HCT116 (cell line): ENCODE data around the gene RALGPS1. TPM values are rescaled to one million over a fixed set of nuclear protein-coding genes. Genes with fewer than 3 reads are reported as not detected.

Experiments used
- ATAC-seq: fragments of 200-7000 bp; cut with Tn5 transposase; 2 replicates; pipeline ENCODE4 v1.9.1; 2020; ENCODE audit warnings: mild to moderate bottlenecking, moderate library complexity
- BruUV-seq: library from RNA; stranded (reverse); fragments of 400-500 nt; replicated peaks from 2 replicates; lab custom pipeline; 2021; lab: Mats Ljungman, UMichigan
- CTCF ChIA-PET: fragments of 300-600 bp; sonication (Branson Sonifier 250); formaldehyde crosslinking; loops from one replicate; lab custom pipeline; 2021; ENCODE audit warnings: antibody characterized with exemption; lab: Charles Lee
- POLR2A ChIA-PET: fragments of 300-600, 350-600 bp; sonication (Branson Sonifier 250); formaldehyde crosslinking; loops from one replicate; lab custom pipeline; 2021; ENCODE audit warnings: antibody characterized with exemption; lab: Charles Lee
- RAD21 ChIA-PET, 2 experiments: fragments of 300-600 bp; sonication (Branson Sonifier 250); formaldehyde crosslinking; loops; one replicate each; lab custom pipeline; 2023; ENCODE audit warnings: low total read pairs in 2 of 2; ENCODE audit not compliant: uncharacterized antibody in 2 of 2, unreplicated experiment in 2 of 2, low non-redundant PET in 1 of 2; lab: Charles Lee
- DNase-seq: peaks from one replicate; pipeline ENCODE4 v3.0.0-alpha.2; 2010; ENCODE audit warnings: low read depth, low spot score
- H2AFZ ChIP-seq: fragments of 200-600 bp; shearing (Covaris generic), sonication (generic); 2 replicates; pipeline ENCODE4 v1.6.1; 2017; ENCODE audit warnings: low read depth, mixed run types, mixed read lengths, antibody characterized with exemption, low read length; ENCODE audit not compliant: poor library complexity, severe bottlenecking
- H3K27ac ChIP-seq: 2 replicates; pipeline ENCODE4 v1.5.1; 2012; ENCODE audit warnings: low read depth, low read length
- H3K27me3 ChIP-seq: fragments of 200-600 bp; sonication (generic); 2 replicates; pipeline ENCODE4 v1.6.1; 2016; ENCODE audit warnings: mixed run types, low read length, mixed read lengths; ENCODE audit not compliant: insufficient read depth
- H3K36me3 ChIP-seq, 2 experiments: fragments of 200-500 bp in 1 of 2; fragments of 200-600 bp in 1 of 2; sonication (Bioruptor generic) in 1 of 2; sonication (generic) in 1 of 2; 2 replicates each; pipeline versions ENCODE4 v1.5.1 to v1.6.1; 2014 to 2016; ENCODE audit warnings: low read length in 2 of 2, inconsistent platforms in 1 of 2, mixed read lengths in 1 of 2, mixed run types in 1 of 2; ENCODE audit not compliant: insufficient read depth in 2 of 2, control insufficient read depth in 1 of 2
- H3K4me1 ChIP-seq, 2 experiments: fragments of 200-600 bp in 1 of 2; sonication (generic) in 1 of 2; 2 replicates each; pipeline versions ENCODE4 v1.5.1 to v1.6.1; 2012 to 2017; ENCODE audit warnings: low read length in 2 of 2, inconsistent platforms in 1 of 2, mild to moderate bottlenecking in 1 of 2, mixed read lengths in 1 of 2, mixed run types in 1 of 2, moderate library complexity in 1 of 2; ENCODE audit not compliant: insufficient read depth in 2 of 2, control insufficient read depth in 1 of 2
- H3K4me2 ChIP-seq: fragments of 200-600 bp; sonication (generic); 2 replicates; pipeline ENCODE4 v1.6.1; 2017; ENCODE audit warnings: mixed run types, low read length, mixed read lengths
- H3K4me3 ChIP-seq, 2 experiments: fragments of 200-600 bp in 1 of 2; sonication (generic) in 1 of 2; replicated peaks in 1 of 2; 2 replicates each; pipeline ENCODE4 v1.5.1; 2011 to 2016; ENCODE audit warnings: low read length in 2 of 2, control low read depth in 1 of 2, low read depth in 1 of 2, mild to moderate bottlenecking in 1 of 2, mixed read lengths in 1 of 2, mixed run types in 1 of 2
- H3K79me2 ChIP-seq: fragments of 200-600 bp; sonication (generic); 2 replicates; pipeline ENCODE4 v1.6.1; 2017; ENCODE audit warnings: mild to moderate bottlenecking, mixed run types, low read length, moderate library complexity, mixed read lengths; ENCODE audit not compliant: insufficient read depth
- H3K9ac ChIP-seq: fragments of 200-600 bp; sonication (generic); 2 replicates; pipeline ENCODE4 v1.6.1; 2016; ENCODE audit warnings: low read length, mixed read lengths
- H3K9me2 ChIP-seq: fragments of 200-600 bp; sonication (generic), shearing (Covaris generic); 2 replicates; pipeline ENCODE4 v1.6.1; 2017; ENCODE audit warnings: mixed run types, mild to moderate bottlenecking, moderate library complexity; ENCODE audit not compliant: insufficient read depth
- H3K9me3 ChIP-seq, 2 experiments: fragments of 200-500 bp in 1 of 2; fragments of 200-600 bp in 1 of 2; sonication (Bioruptor generic) in 1 of 2; sonication (generic) in 1 of 2; 2 replicates each; pipeline ENCODE4 v1.6.1; 2014 to 2017; ENCODE audit warnings: low read length in 2 of 2, mixed read lengths in 2 of 2, inconsistent platforms in 1 of 2, low read depth in 1 of 2, mild to moderate bottlenecking in 1 of 2, mixed run types in 1 of 2, moderate library complexity in 1 of 2; ENCODE audit not compliant: control insufficient read depth in 1 of 2, insufficient read depth in 1 of 2
- H4K20me1 ChIP-seq: fragments of 200-600 bp; sonication (generic), shearing (Covaris generic); 2 replicates; pipeline ENCODE4 v1.6.1; 2017; ENCODE audit warnings: mixed run types, mild to moderate bottlenecking, moderate library complexity; ENCODE audit not compliant: insufficient read depth
- ATF3 ChIP-seq: IDR thresholded peaks from 2 replicates; pipeline ENCODE4 v1.6.1; 2012
- CBX3 ChIP-seq: IDR thresholded peaks from 2 replicates; pipeline ENCODE4 v1.6.1; 2012; ENCODE audit warnings: low read depth
- CEBPB ChIP-seq: IDR thresholded peaks from 2 replicates; pipeline ENCODE4 v1.6.1; 2012; ENCODE audit warnings: low read depth
- CTCF ChIP-seq, 3 experiments: fragments of 200-600 bp in 1 of 3; sonication (generic) in 1 of 3; IDR thresholded peaks in 2 of 3; conservative IDR thresholded peaks in 1 of 3; 2 replicates each; pipeline ENCODE4 v1.5.1; 2012 to 2017; ENCODE audit warnings: low read depth in 2 of 3, low read length in 2 of 3, antibody characterized with exemption in 1 of 3, borderline replicate concordance in 1 of 3, control low read depth in 1 of 3, mild to moderate bottlenecking in 1 of 3, mixed read lengths in 1 of 3, mixed run types in 1 of 3, moderate library complexity in 1 of 3; ENCODE audit not compliant: insufficient read depth in 1 of 3
- ELF1 ChIP-seq: IDR thresholded peaks from 2 replicates; pipeline ENCODE4 v1.6.1; 2012; ENCODE audit warnings: low read depth, borderline replicate concordance
- EZH2 ChIP-seq: fragments of 200-600 bp; sonication (generic); IDR thresholded peaks from 2 replicates; pipeline ENCODE4 v1.6.1; 2017; ENCODE audit warnings: antibody characterized with exemption, mixed run types
- EZH2phosphoT487 ChIP-seq: fragments of 200-600 bp; IDR thresholded peaks from 2 replicates; pipeline ENCODE4 v1.6.1; 2018; ENCODE audit warnings: antibody characterized with exemption, borderline replicate concordance
- FOSL1 ChIP-seq: IDR thresholded peaks from 2 replicates; pipeline ENCODE4 v1.6.1; 2012; ENCODE audit warnings: low read depth
- JUND ChIP-seq: IDR thresholded peaks from 2 replicates; pipeline ENCODE4 v1.6.1; 2012
- MAX ChIP-seq: IDR thresholded peaks from 2 replicates; pipeline ENCODE4 v1.6.1; 2012
- POLR2A ChIP-seq: IDR thresholded peaks from 2 replicates; pipeline ENCODE4 v1.7.0; 2011; ENCODE audit warnings: borderline replicate concordance; ENCODE audit not compliant: insufficient read depth, insufficient read length; ENCODE audit errors: extremely low read depth
- POLR2AphosphoS5 ChIP-seq: IDR thresholded peaks from 2 replicates; pipeline ENCODE4 v1.6.1; 2011; ENCODE audit warnings: mild to moderate bottlenecking, low read depth, low read length, moderate library complexity
- SIN3A ChIP-seq: IDR thresholded peaks from 2 replicates; pipeline ENCODE4 v1.6.1; 2012; ENCODE audit warnings: low read depth
- SP1 ChIP-seq: IDR thresholded peaks from 2 replicates; pipeline ENCODE4 v1.6.1; 2012; ENCODE audit warnings: low read depth
- SRF ChIP-seq: IDR thresholded peaks from 2 replicates; pipeline ENCODE4 v1.6.1; 2012; ENCODE audit warnings: low read depth
- TCF7L2 ChIP-seq: IDR thresholded peaks from 2 replicates; pipeline ENCODE4 v1.7.0; 2011; ENCODE audit warnings: borderline replicate concordance, inconsistent platforms; ENCODE audit not compliant: insufficient read depth, insufficient read length; ENCODE audit errors: extremely low read depth
- YY1 ChIP-seq: IDR thresholded peaks from 2 replicates; pipeline ENCODE4 v1.6.1; 2011; ENCODE audit warnings: low read length, low read depth, moderate library complexity, mild to moderate bottlenecking; ENCODE audit not compliant: insufficient replicate concordance; ENCODE audit errors: extremely low read depth
- ZBTB33 ChIP-seq: IDR thresholded peaks from 2 replicates; pipeline ENCODE4 v1.6.1; 2011; ENCODE audit warnings: mild to moderate bottlenecking, low read length, moderate library complexity; ENCODE audit not compliant: insufficient replicate concordance; ENCODE audit errors: extremely low read depth
- ZFX ChIP-seq: fragments of 450-650 bp; IDR thresholded peaks from 2 replicates; pipeline ENCODE4 v1.6.1; 2017
- ZNF274 ChIP-seq: fragments of 200-500 bp; sonication (Bioruptor generic); IDR thresholded peaks from 2 replicates; pipeline ENCODE4 v1.6.1; 2014; ENCODE audit warnings: mild to moderate bottlenecking, low read depth, low read length, inconsistent platforms
- intact Hi-C: fragments of 100-400 bp; cut with micrococcal nuclease; formaldehyde crosslinking; loops from 2 replicates; pipeline ENCODE4 v1.10.0; 2022
- total RNA-seq: library from RNA; stranded (reverse); gene quantifications from one replicate; pipeline ENCODE4 v1.2.1, GENCODE V29; 2021; ENCODE audit not compliant: unreplicated experiment

RALGPS1 gene
- total RNA-seq, 1 experiment from 2014 or later, result 7.6 TPM

- H3K27ac ChIP-seq, result no peak overlapping the region
- H4K20me1 ChIP-seq, result no peaks in the 10 kb centered on the region
- no peaks in the 10 kb centered on the region for H3K36me3 ChIP-seq
- H3K9me3 ChIP-seq, result no peaks in the 10 kb centered on the region
- ChIA-PET RAD21 (no interaction called here), CTCF (no interaction called here), POLR2A (no interaction called here)
- BruUV-seq, result no TSS peak
- no peak overlapping the region for H2AFZ ChIP-seq
- H3K4me2 ChIP-seq, result no peak overlapping the region
- intact Hi-C loops, result no loop called here
- H3K4me3 ChIP-seq, result no peak overlapping the region
- H3K9me2 ChIP-seq, result no peaks in the 10 kb centered on the region
- no peak overlapping the region for H3K9ac ChIP-seq
- peaks cover 12 to 31% of the 10 kb centered on the region in 2 experiments for H3K4me1 ChIP-seq
- no peak for DNase-seq
- no peak for TF ChIP-seq FOSL1
- TF ChIP-seq SRF, result no peak
- no peak for TF ChIP-seq EZH2
- TF ChIP-seq TCF7L2, result no peak
- TF ChIP-seq EZH2phosphoT487, result no peak
- TF ChIP-seq SP1, result no peak
- no peak for TF ChIP-seq ZNF274
- no peak for TF ChIP-seq CBX3
- no peak for TF ChIP-seq POLR2A
- no peak for TF ChIP-seq CTCF (IDR thresholded peaks at IDR 0.05 in 2 of 3, conservative IDR thresholded peaks at IDR 0.05 in 1 of 3; ENCODE audit: borderline replicate concordance in 1 of 3, insufficient read depth in 1 of 3, low read depth in 2 of 3, low read length in 2 of 3)
- TF ChIP-seq POLR2AphosphoS5, result no peak
- no peak for TF ChIP-seq CEBPB
- TF ChIP-seq ELF1, result no peak
- TF ChIP-seq YY1, result no peak
- no peak for TF ChIP-seq ZFX
- no peak for TF ChIP-seq ZBTB33
- no peak for TF ChIP-seq ATF3
- no peak for TF ChIP-seq SIN3A
- TF ChIP-seq MAX, result no peak
- no peak for TF ChIP-seq JUND
- TF ChIP-seq, all 23 proteins: peak for 0
- H3K79me2 ChIP-seq, result no peaks in the 10 kb centered on the region
- no peak for ATAC-seq
- H3K27me3 ChIP-seq, result no peaks in the 10 kb centered on the region
Observed at GRCh38 chr9:126962336-126962735, 47.8 kb downstream of the RALGPS1 start.
